ENCODE results near the gene OFD1. TPM values are rescaled to one million over a fixed set of nuclear protein-coding genes. Genes with fewer than 3 reads are reported as not detected.

The OFD1 gene
- 9.1 and 18.6 TPM in 2 replicates for total RNA-seq (2012; rRNA removed)

- Histone ChIP-seq H3K9me3 (replicated peaks; ENCODE audit: low read length) (no peaks in the 10 kb centered on the region), H3K27me3 (ENCODE audit: control insufficient read depth, insufficient read depth, low read length) (no peaks in the 10 kb centered on the region), H3K9ac (ENCODE audit: low read depth, low read length) (peak within 1 kb of the TSS; percentile 89), H3K4me1 (ENCODE audit: control insufficient read depth, insufficient read depth, low read length) (peaks cover 11% of the 10 kb centered on the region), H3K4me3 (ENCODE audit: low read length) (peak within 1 kb of the TSS; percentile 81), H3K36me3 (ENCODE audit: insufficient read depth, low read length) (no peaks in the 10 kb centered on the region), H3K4me2 (ENCODE audit: low read length) (peak within 1 kb of the TSS; percentile 80)
Observed at GRCh38 chrX:13734278-13735172, at the start of gene OFD1, which contains the start of gene TRAPPC2. Gene OFD1, plus strand, starts transcription at chrX:13734748. Its CDS starts 324 bp downstream, at chrX:13735072. Gene TRAPPC2, minus strand, starts transcription at chrX:13734620. Its CDS starts 14,657 bp downstream, at chrX:13719963.

GRCh38 chrX:13685126-13685763 is 49.3 kb upstream of the OFD1 start:
- Histone ChIP-seq H3K9me3 (replicated peaks; ENCODE audit: low read length) (no peaks in the 10 kb centered on the region), H3K9ac (ENCODE audit: low read depth, low read length) (no peak overlapping the region), H3K4me2 (ENCODE audit: low read length) (no peak overlapping the region), H3K4me3 (ENCODE audit: low read length) (no peak overlapping the region), H3K4me1 (ENCODE audit: control insufficient read depth, insufficient read depth, low read length) (no peaks in the 10 kb centered on the region), H3K36me3 (ENCODE audit: insufficient read depth, low read length) (no peaks in the 10 kb centered on the region), H3K27me3 (ENCODE audit: control insufficient read depth, insufficient read depth, low read length) (no peaks in the 10 kb centered on the region)

- no peak overlapping the region for H3K4me3 ChIP-seq (ENCODE audit: low read length)
- H3K4me2 ChIP-seq (ENCODE audit: low read length) = no peak overlapping the region
- H3K4me1 ChIP-seq (ENCODE audit: control insufficient read depth, insufficient read depth, low read length) = peaks cover 3% of the 10 kb centered on the region
- no peak overlapping the region for H3K9ac ChIP-seq (ENCODE audit: low read depth, low read length)
- H3K9me3 ChIP-seq (replicated peaks; ENCODE audit: low read length) = no peaks in the 10 kb centered on the region
- H3K36me3 ChIP-seq (ENCODE audit: insufficient read depth, low read length) = no peaks in the 10 kb centered on the region
- no peaks in the 10 kb centered on the region for H3K27me3 ChIP-seq (ENCODE audit: control insufficient read depth, insufficient read depth, low read length)
Observed at GRCh38 chrX:13687203-13687602, 47.3 kb upstream of the OFD1 start.

- no peaks in the 10 kb centered on the region for H3K9me3 ChIP-seq (replicated peaks; ENCODE audit: low read length)
- peak overlapping the region; percentile 85 for H3K4me3 ChIP-seq (ENCODE audit: low read length)
- H3K27me3 ChIP-seq (ENCODE audit: control insufficient read depth, insufficient read depth, low read length) = no peaks in the 10 kb centered on the region
- H3K4me1 ChIP-seq (ENCODE audit: control insufficient read depth, insufficient read depth, low read length) = peaks cover 3% of the 10 kb centered on the region
- no peaks in the 10 kb centered on the region for H3K36me3 ChIP-seq (ENCODE audit: insufficient read depth, low read length)
- peak overlapping the region; percentile 87 for H3K4me2 ChIP-seq (ENCODE audit: low read length)
- H3K9ac ChIP-seq (ENCODE audit: low read depth, low read length) = peak overlapping the region; percentile 94
Observed at GRCh38 chrX:13688384-13688957, 46.1 kb upstream of the OFD1 start.

- H3K4me1 ChIP-seq (ENCODE audit: control insufficient read depth, insufficient read depth, low read length) = peaks cover 6% of the 10 kb centered on the region
- H3K27me3 ChIP-seq (ENCODE audit: control insufficient read depth, insufficient read depth, low read length) = no peaks in the 10 kb centered on the region
- H3K4me2 ChIP-seq (ENCODE audit: low read length) = peak within 1 kb of the TSS; percentile 87
- H3K36me3 ChIP-seq (ENCODE audit: insufficient read depth, low read length) = no peaks in the 10 kb centered on the region
- peak within 1 kb of the TSS; percentile 94 for H3K9ac ChIP-seq (ENCODE audit: low read depth, low read length)
- peak within 1 kb of the TSS; percentile 85 for H3K4me3 ChIP-seq (ENCODE audit: low read length)
- H3K9me3 ChIP-seq (replicated peaks; ENCODE audit: low read length) = no peaks in the 10 kb centered on the region
Observed at GRCh38 chrX:13688958-13689740, 45.4 kb upstream of the OFD1 start, which contains the start of gene RAB9A. Gene RAB9A, plus strand, starts transcription at chrX:13689128. Its CDS starts 19,619 bp downstream, at chrX:13708747.

- Histone ChIP-seq H3K36me3 (ENCODE audit: insufficient read depth, low read length) (no peaks in the 10 kb centered on the region), H3K9ac (ENCODE audit: low read depth, low read length) (peak overlapping the region; percentile 94), H3K4me1 (ENCODE audit: control insufficient read depth, insufficient read depth, low read length) (peaks cover 12% of the 10 kb centered on the region), H3K9me3 (replicated peaks; ENCODE audit: low read length) (no peaks in the 10 kb centered on the region), H3K4me2 (ENCODE audit: low read length) (peak overlapping the region; percentile 87), H3K27me3 (ENCODE audit: control insufficient read depth, insufficient read depth, low read length) (no peaks in the 10 kb centered on the region), H3K4me3 (ENCODE audit: low read length) (peak overlapping the region; percentile 85)
Observed at GRCh38 chrX:13689741-13690211, 44.8 kb upstream of the OFD1 start.

- H3K27me3 ChIP-seq (ENCODE audit: control insufficient read depth, insufficient read depth, low read length) = no peaks in the 10 kb centered on the region
- peaks cover 13% of the 10 kb centered on the region for H3K4me1 ChIP-seq (ENCODE audit: control insufficient read depth, insufficient read depth, low read length)
- peak overlapping the region; percentile 94 for H3K9ac ChIP-seq (ENCODE audit: low read depth, low read length)
- H3K9me3 ChIP-seq (replicated peaks; ENCODE audit: low read length) = no peaks in the 10 kb centered on the region
- no peaks in the 10 kb centered on the region for H3K36me3 ChIP-seq (ENCODE audit: insufficient read depth, low read length)
- peak overlapping the region; percentile 85 for H3K4me3 ChIP-seq (ENCODE audit: low read length)
- H3K4me2 ChIP-seq (ENCODE audit: low read length) = peak overlapping the region; percentile 87
Observed at GRCh38 chrX:13690836-13691235, 43.7 kb upstream of the OFD1 start.

GRCh38 chrX:13691841-13692371 is 42.6 kb upstream of the OFD1 start:
- Histone ChIP-seq H3K9me3 (replicated peaks; ENCODE audit: low read length) (no peaks in the 10 kb centered on the region), H3K36me3 (ENCODE audit: insufficient read depth, low read length) (no peaks in the 10 kb centered on the region), H3K4me3 (ENCODE audit: low read length) (no peak overlapping the region), H3K9ac (ENCODE audit: low read depth, low read length) (no peak overlapping the region), H3K27me3 (ENCODE audit: control insufficient read depth, insufficient read depth, low read length) (no peaks in the 10 kb centered on the region), H3K4me1 (ENCODE audit: control insufficient read depth, insufficient read depth, low read length) (peaks cover 13% of the 10 kb centered on the region), H3K4me2 (ENCODE audit: low read length) (no peak overlapping the region)

- Histone ChIP-seq H3K9me3 (replicated peaks; ENCODE audit: low read length) (no peaks in the 10 kb centered on the region), H3K4me1 (ENCODE audit: control insufficient read depth, insufficient read depth, low read length) (peaks cover 13% of the 10 kb centered on the region), H3K4me2 (ENCODE audit: low read length) (no peak overlapping the region), H3K36me3 (ENCODE audit: insufficient read depth, low read length) (no peaks in the 10 kb centered on the region), H3K9ac (ENCODE audit: low read depth, low read length) (no peak overlapping the region), H3K4me3 (ENCODE audit: low read length) (no peak overlapping the region), H3K27me3 (ENCODE audit: control insufficient read depth, insufficient read depth, low read length) (no peaks in the 10 kb centered on the region)
Observed at GRCh38 chrX:13692771-13693231, 41.7 kb upstream of the OFD1 start.

GRCh38 chrX:13693341-13693961 is 41.1 kb upstream of the OFD1 start:
- Histone ChIP-seq H3K4me3 (ENCODE audit: low read length) (no peak overlapping the region), H3K4me1 (ENCODE audit: control insufficient read depth, insufficient read depth, low read length) (peaks cover 13% of the 10 kb centered on the region), H3K4me2 (ENCODE audit: low read length) (peak overlapping the region; percentile 2), H3K9me3 (replicated peaks; ENCODE audit: low read length) (no peaks in the 10 kb centered on the region), H3K27me3 (ENCODE audit: control insufficient read depth, insufficient read depth, low read length) (no peaks in the 10 kb centered on the region), H3K36me3 (ENCODE audit: insufficient read depth, low read length) (no peaks in the 10 kb centered on the region), H3K9ac (ENCODE audit: low read depth, low read length) (no peak overlapping the region)
